HEK293 (cell line): ENCODE data around the gene LMF1.
"Not testable (repeated sequence)": the region's sequence is repeated elsewhere in the genome, so short reads cannot be mapped to it uniquely, and the experiment has no call there.

Experiments used
- CTCF ChIA-PET: fragments of 350-600 bp; formaldehyde crosslinking; extraction: SDS; loops from one replicate; lab custom pipeline; 2021; ENCODE audit warnings: antibody characterized with exemption; lab: Yijun Ruan, JAX
- POLR2A ChIA-PET: fragments of 300-600 bp; formaldehyde crosslinking; extraction: SDS; loops from one replicate; lab custom pipeline; 2020; ENCODE audit warnings: antibody characterized with exemption, inconsistent platforms; lab: Yijun Ruan, JAX
- H3K27ac ChIP-seq: fragments of 200-500 bp; sonication (Bioruptor generic); 2 replicates; pipeline ENCODE4 v1.5.1; 2014; ENCODE audit warnings: low read depth, low read length, control low read depth, inconsistent platforms; ENCODE audit errors: extremely low read depth
- H3K36me3 ChIP-seq, 2 experiments: fragments of 200-500 bp in 1 of 2; sonication (Bioruptor generic) in 1 of 2; 1 replicate in 1 of 2; 2 replicates in 1 of 2; pipeline ENCODE4 v1.5.1; 2014 to 2017; ENCODE audit warnings: inconsistent platforms in 2 of 2, low read length in 2 of 2; ENCODE audit not compliant: control insufficient read depth in 2 of 2, insufficient read depth in 1 of 2
- H3K4me1 ChIP-seq: fragments of 200-500 bp; sonication (Bioruptor generic); 2 replicates; pipeline ENCODE4 v1.5.1; 2014; ENCODE audit warnings: mild to moderate bottlenecking, low read length, inconsistent platforms; ENCODE audit not compliant: control insufficient read depth, insufficient read depth
- H3K4me3 ChIP-seq: 2 replicates; pipeline ENCODE4 v1.5.1; 2011; ENCODE audit warnings: low read depth, mild to moderate bottlenecking, control low read depth, low read length, moderate library complexity
- H3K9me3 ChIP-seq: fragments of 200-500 bp; sonication (Bioruptor generic); 2 replicates; pipeline ENCODE4 v1.5.1; 2014; ENCODE audit warnings: low read depth, low read length, inconsistent platforms; ENCODE audit not compliant: control insufficient read depth, insufficient read depth
- AEBP2 ChIP-seq: fragments of 450-650 bp; formaldehyde crosslinking; IDR thresholded peaks from 2 replicates; pipeline ENCODE4 v1.5.1; 2016; ENCODE audit warnings: missing biosample characterization, missing genetic modification characterization, borderline replicate concordance
- ELK4 ChIP-seq: IDR thresholded peaks from 2 replicates; pipeline ENCODE4 v1.6.1; 2011; ENCODE audit warnings: mild to moderate bottlenecking, low read depth, low read length, borderline replicate concordance
- IKZF3 ChIP-seq: fragments of 450-650 bp; IDR thresholded peaks from 2 replicates; pipeline ENCODE4 v1.5.0; 2018; ENCODE audit warnings: missing biosample characterization, mild to moderate bottlenecking, missing genetic modification characterization, moderate library complexity
- ZBTB17 ChIP-seq: fragments of 450-650 bp; formaldehyde crosslinking; IDR thresholded peaks from 2 replicates; pipeline ENCODE4 v1.5.1; 2016; ENCODE audit warnings: missing biosample characterization, missing genetic modification characterization
- ZBTB20 ChIP-seq: fragments of 450-650 bp; formaldehyde crosslinking; IDR thresholded peaks from 2 replicates; pipeline ENCODE4 v1.5.1; 2016; ENCODE audit warnings: missing biosample characterization, missing genetic modification characterization
- ZBTB26 ChIP-seq: fragments of 450-650 bp; formaldehyde crosslinking; optimal IDR thresholded peaks from 2 replicates; pipeline ENCODE3; 2016; ENCODE audit warnings: missing biosample characterization, mild to moderate bottlenecking, missing genetic modification characterization
- ZBTB8A ChIP-seq: fragments of 450-650 bp; formaldehyde crosslinking; IDR thresholded peaks from 2 replicates; pipeline ENCODE4 v1.5.1; 2016; ENCODE audit warnings: missing biosample characterization, missing genetic modification characterization
- ZFP37 ChIP-seq: fragments of 450-650 bp; formaldehyde crosslinking; IDR thresholded peaks from 2 replicates; pipeline ENCODE4 v1.5.1; 2016; ENCODE audit warnings: missing biosample characterization, missing genetic modification characterization
- ZNF140 ChIP-seq: fragments of 450-650 bp; formaldehyde crosslinking; IDR thresholded peaks from 2 replicates; pipeline ENCODE4 v1.5.1; 2016; ENCODE audit warnings: missing biosample characterization, missing genetic modification characterization
- ZNF2 ChIP-seq: fragments of 450-650 bp; formaldehyde crosslinking; IDR thresholded peaks from 2 replicates; pipeline ENCODE4 v1.5.1; 2016; ENCODE audit warnings: missing biosample characterization, missing genetic modification characterization
- ZNF221 ChIP-seq: fragments of 450-650 bp; formaldehyde crosslinking; IDR thresholded peaks from 2 replicates; pipeline ENCODE4 v1.5.1; 2017; ENCODE audit warnings: missing biosample characterization, missing genetic modification characterization, borderline replicate concordance
- ZNF24 ChIP-seq: fragments of 450-650 bp; formaldehyde crosslinking; IDR thresholded peaks from 2 replicates; pipeline ENCODE4 v1.5.1; 2016; ENCODE audit warnings: missing biosample characterization, missing genetic modification characterization
- ZNF398 ChIP-seq: fragments of 450-650 bp; formaldehyde crosslinking; IDR thresholded peaks from 2 replicates; pipeline ENCODE4 v1.5.1; 2017; ENCODE audit warnings: missing biosample characterization, missing genetic modification characterization
- ZNF518A ChIP-seq: fragments of 450-650 bp; formaldehyde crosslinking; conservative IDR thresholded peaks from 2 replicates; pipeline ENCODE4 v1.5.1; 2016; ENCODE audit warnings: low read depth, missing biosample characterization, missing genetic modification characterization
- ZNF521 ChIP-seq: fragments of 450-650 bp; formaldehyde crosslinking; IDR thresholded peaks from 2 replicates; pipeline ENCODE4 v1.5.1; 2017; ENCODE audit warnings: missing biosample characterization, mild to moderate bottlenecking, missing genetic modification characterization
- ZNF639 ChIP-seq: fragments of 450-650 bp; formaldehyde crosslinking; IDR thresholded peaks from 2 replicates; pipeline ENCODE4 v1.5.1; 2016; ENCODE audit warnings: missing biosample characterization, missing genetic modification characterization
- ZNF660 ChIP-seq: fragments of 450-650 bp; IDR thresholded peaks from 2 replicates; pipeline ENCODE4 v1.5.1; 2018; ENCODE audit warnings: missing biosample characterization, mild to moderate bottlenecking, missing genetic modification characterization
- ZNF704 ChIP-seq: fragments of 450-650 bp; formaldehyde crosslinking; IDR thresholded peaks from 2 replicates; pipeline ENCODE4 v1.5.1; 2016; ENCODE audit warnings: missing biosample characterization, missing genetic modification characterization
- ZNF792 ChIP-seq: fragments of 450-650 bp; formaldehyde crosslinking; IDR thresholded peaks from 2 replicates; pipeline ENCODE4 v1.5.1; 2016; ENCODE audit warnings: missing biosample characterization, missing genetic modification characterization
- ZNF843 ChIP-seq: fragments of 450-650 bp; formaldehyde crosslinking; IDR thresholded peaks from 2 replicates; pipeline ENCODE4 v1.5.1; 2016; ENCODE audit warnings: missing biosample characterization, missing genetic modification characterization

The LMF1 gene

GRCh38 chr16:888901-889570 lies 81.7 kb downstream of the LMF1 start (continued):
- TF ChIP-seq ZNF518A (tag by site-specific recombination) (no peak), ZNF221 (tag by site-specific recombination) (no peak), ZFP37 (tag by site-specific recombination) (no peak), ZNF639 (tag by site-specific recombination) (no peak), ZNF398 (tag by site-specific recombination) (no peak), ZBTB17 (no peak), ZNF660 (tag by site-specific recombination) (no peak), ZNF2 (tag by site-specific recombination) (no peak), ZNF704 (tag by site-specific recombination) (no peak), ZBTB8A (no peak), AEBP2 (tag by site-specific recombination) (no peak)

- POLR2A ChIA-PET, H3K4me3 ChIP-seq, H3K36me3 ChIP-seq, H3K27ac ChIP-seq, H3K4me1 ChIP-seq, H3K9me3 ChIP-seq, CTCF ChIA-PET: not testable (repeated sequence)
Observed at GRCh38 chr16:888456-888855, 82.3 kb downstream of the LMF1 start.

GRCh38 chr16:887846-888245 lies 82.9 kb downstream of the LMF1 start:
- ChIA-PET CTCF (no interaction called here), POLR2A (no interaction called here)
- Histone ChIP-seq H3K9me3 (no peaks in the 10 kb centered on the region), H3K27ac (no peak overlapping the region), H3K4me3 (no peak overlapping the region), H3K4me1 (no peaks in the 10 kb centered on the region), H3K36me3 (no peaks in the 10 kb centered on the region)
- TF ChIP-seq ZNF843 (tag by site-specific recombination), result no peak
- TF ChIP-seq ELK4, result no peak
- no peak for TF ChIP-seq ZNF24 (tag by site-specific recombination)
- no peak for TF ChIP-seq ZBTB26 (tag by site-specific recombination)
- TF ChIP-seq ZNF140 (tag by site-specific recombination), result no peak
- no peak for TF ChIP-seq ZBTB20 (tag by site-specific recombination)
- no peak for TF ChIP-seq ZNF792 (tag by site-specific recombination)
- no peak for TF ChIP-seq ZNF521 (tag by site-specific recombination)
- TF ChIP-seq ZBTB8A, result no peak
- TF ChIP-seq IKZF3, result no peak
